ENCODE data around the gene BRD4.

GRCh38 chr19:15328312-15328711, 4.0 kb downstream of the BRD4 start:
- TF ChIP-seq CTCF (IDR thresholded peaks at IDR 0.05) = no peak
- no peak for TF ChIP-seq POLR2A (IDR thresholded peaks at IDR 0.05)

All from Peyer's patch (tissue), 4 donors.